Measurements from ENCODE around the gene RAB9A. TPM values are rescaled to one million over a fixed set of nuclear protein-coding genes. Genes with fewer than 3 reads are reported as not detected.

Gene RAB9A
- total and polyA plus RNA-seq, 4 donors, result 9.0 to 22.9 (median 12.0) TPM

GRCh38 chrX:13694359-13694758 is 5.4 kb downstream of the RAB9A start:
- Histone ChIP-seq H3K9ac (ENCODE audit: low read depth in 1 of 2, low read length in 2 of 2) (no peak overlapping the region), H3K4me3 (ENCODE audit: low read depth in 1 of 3, low read length in 3 of 3) (no peak overlapping the region), H3K36me3 (ENCODE audit: control insufficient read depth in 4 of 4, insufficient read depth in 3 of 4, low read depth in 1 of 4, low read length in 3 of 4) (no peaks in the 10 kb centered on the region), H3K27ac (ENCODE audit: low read depth in 1 of 2, low read length in 2 of 2) (no peak overlapping the region), H3K27me3 (ENCODE audit: control insufficient read depth in 4 of 4, insufficient read depth in 4 of 4, low read length in 3 of 4) (no peaks in the 10 kb centered on the region), H3K4me1 (ENCODE audit: control insufficient read depth in 4 of 4, insufficient read depth in 4 of 4, low read length in 3 of 4) (peaks cover 5 to 19% (median 11%) of the 10 kb centered on the region in 4 donors), H3K9me3 (ENCODE audit: control insufficient read depth in 4 of 4, low read length in 3 of 4) (no peaks in the 10 kb centered on the region)
- no peak for DNase-seq (ENCODE audit: low spot score)
- 92% methylated on average over 2 of the region's 2 CpGs for WGBS
- no peak for TF ChIP-seq YY1 (IDR thresholded peaks at IDR 0.05)
- no peak for TF ChIP-seq MAX (IDR thresholded peaks at IDR 0.05)
- no peak for TF ChIP-seq ATF3 (IDR thresholded peaks at IDR 0.05)

- Histone ChIP-seq H3K4me3 (ENCODE audit: low read depth in 1 of 3, low read length in 3 of 3) (no peak overlapping the region), H3K36me3 (ENCODE audit: control insufficient read depth in 4 of 4, insufficient read depth in 3 of 4, low read depth in 1 of 4, low read length in 3 of 4) (no peaks in the 10 kb centered on the region), H3K4me1 (ENCODE audit: control insufficient read depth in 4 of 4, insufficient read depth in 4 of 4, low read length in 3 of 4) (peaks cover 5 to 19% (median 10%) of the 10 kb centered on the region in 4 donors), H3K27ac (ENCODE audit: low read depth in 1 of 2, low read length in 2 of 2) (no peak overlapping the region), H3K9ac (ENCODE audit: low read depth in 1 of 2, low read length in 2 of 2) (no peak overlapping the region), H3K27me3 (ENCODE audit: control insufficient read depth in 4 of 4, insufficient read depth in 4 of 4, low read length in 3 of 4) (no peaks in the 10 kb centered on the region), H3K9me3 (ENCODE audit: control insufficient read depth in 4 of 4, low read length in 3 of 4) (no peaks in the 10 kb centered on the region)
- no peak for DNase-seq (ENCODE audit: low spot score)
- TF ChIP-seq NR2F2 (IDR thresholded peaks at IDR 0.05) (no peak), TAF1 (conservative IDR thresholded peaks at IDR 0.05) (no peak), JUND (IDR thresholded peaks at IDR 0.05) (no peak), ZBTB33 (IDR thresholded peaks at IDR 0.05) (no peak), YY1 (IDR thresholded peaks at IDR 0.05) (no peak), CTCF (IDR thresholded peaks at IDR 0.05; ENCODE audit: low read depth, low read length, missing input control) (no peak)
- WGBS, result 89% methylated on average over 8 of the region's 8 CpGs
Observed at GRCh38 chrX:13694983-13695382, 6.1 kb downstream of the RAB9A start.

GRCh38 chrX:13695601-13696115 is 6.7 kb downstream of the RAB9A start:
- Histone ChIP-seq H3K9me3 (ENCODE audit: control insufficient read depth in 4 of 4, low read length in 3 of 4) (no peaks in the 10 kb centered on the region), H3K4me1 (ENCODE audit: control insufficient read depth in 4 of 4, insufficient read depth in 4 of 4, low read length in 3 of 4) (peaks cover 5 to 13% (median 7%) of the 10 kb centered on the region in 4 donors), H3K27me3 (ENCODE audit: control insufficient read depth in 4 of 4, insufficient read depth in 4 of 4, low read length in 3 of 4) (no peaks in the 10 kb centered on the region), H3K4me3 (ENCODE audit: low read depth in 1 of 3, low read length in 3 of 3) (no peak overlapping the region), H3K9ac (ENCODE audit: low read depth in 1 of 2, low read length in 2 of 2) (no peak overlapping the region), H3K36me3 (ENCODE audit: control insufficient read depth in 4 of 4, insufficient read depth in 3 of 4, low read depth in 1 of 4, low read length in 3 of 4) (no peaks in the 10 kb centered on the region), H3K27ac (ENCODE audit: low read depth in 1 of 2, low read length in 2 of 2) (no peak overlapping the region)
- DNase-seq (ENCODE audit: low spot score), result no peak
- 94% methylated on average over 4 of the region's 4 CpGs for WGBS
- TF ChIP-seq EGR1 (IDR thresholded peaks at IDR 0.05; ENCODE audit: low read depth in 2 of 2), result no peak
- TF ChIP-seq MAX (IDR thresholded peaks at IDR 0.05), result no peak
- no peak for TF ChIP-seq HNF4G (IDR thresholded peaks at IDR 0.05)
- TF ChIP-seq RAD21 (IDR thresholded peaks at IDR 0.05), result no peak
- TF ChIP-seq ZBTB33 (IDR thresholded peaks at IDR 0.05), result no peak
- TF ChIP-seq TAF1 (conservative IDR thresholded peaks at IDR 0.05), result no peak
- TF ChIP-seq ATF3 (IDR thresholded peaks at IDR 0.05), result no peak
- TF ChIP-seq GABPA (IDR thresholded peaks at IDR 0.05 in 1 of 2, conservative IDR thresholded peaks at IDR 0.05 in 1 of 2), result no peak
- no peak for TF ChIP-seq FOXA2 (IDR thresholded peaks at IDR 0.05)
- no peak for TF ChIP-seq RXRA (IDR thresholded peaks at IDR 0.05)
- TF ChIP-seq YY1 (IDR thresholded peaks at IDR 0.05), result no peak
- TF ChIP-seq REST (IDR thresholded peaks at IDR 0.05), result no peak
- no peak for TF ChIP-seq SP1 (IDR thresholded peaks at IDR 0.05)
- TF ChIP-seq NR2F2 (IDR thresholded peaks at IDR 0.05), result no peak
